Measurements from ENCODE around the gene HLCS. TPM values are rescaled to one million over a fixed set of nuclear protein-coding genes. Genes with fewer than 3 reads are reported as not detected.

Gene HLCS
- total and polyA plus RNA-seq, 2 of the 4 experiments (the other 2 are of a cell fraction) = 10.6 to 21.0 TPM

DNA sequence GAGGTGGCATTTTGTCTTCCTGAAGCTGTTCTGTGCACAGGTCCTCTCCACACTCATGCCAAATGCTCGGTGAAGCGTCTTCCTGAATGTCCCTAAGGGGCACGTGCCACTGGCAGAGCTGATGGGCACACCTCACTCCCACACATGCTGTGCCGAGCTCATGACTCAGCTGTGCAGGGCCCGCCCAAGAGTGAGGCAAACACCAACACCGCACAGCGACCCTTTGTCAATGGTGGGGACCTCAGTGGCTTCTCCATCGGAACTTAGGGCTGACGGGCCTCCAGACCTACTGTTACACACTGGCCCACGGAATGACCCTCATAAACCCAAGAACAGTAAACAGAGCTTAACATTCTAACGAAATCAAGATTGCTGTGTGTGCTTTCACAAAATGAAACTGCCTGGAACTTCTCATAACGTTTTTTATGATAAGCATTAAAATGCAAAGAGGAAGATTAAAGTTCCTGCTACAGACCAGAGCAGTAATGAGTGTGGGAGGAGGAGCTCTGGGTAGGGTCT is 178.3 kb downstream of the HLCS start:
- Histone ChIP-seq H2BK5ac (ENCODE audit: low read depth, low read length, poor library complexity, severe bottlenecking) (no peak overlapping the region), H2AFZ (replicated peaks; ENCODE audit: low read length, poor library complexity) (peak overlapping the region; percentile 10), H3K23ac (ENCODE audit: low read depth, low read length) (no peak overlapping the region), H3K56ac (ENCODE audit: extremely low read depth, insufficient read depth, low read length) (no peak overlapping the region), H3K4me2 (ENCODE audit: low read depth, low read length) (no peak overlapping the region), H2AK5ac (ENCODE audit: low read depth, low read length) (no peak overlapping the region; the same call in 1 of the 2 replicates), H4K5ac (ENCODE audit: low read depth, low read length) (no peak overlapping the region), H4K91ac (ENCODE audit: insufficient read depth, low read depth, low read length) (no peak overlapping the region), H3K9ac (ENCODE audit: low read depth, low read length) (no peak overlapping the region), H4K20me1 (ENCODE audit: insufficient read depth, low read length) (peaks cover 5% of the 10 kb centered on the region; the same call in 1 of the 2 replicates), H3K4me3 (ENCODE audit: insufficient read depth, low read depth, low read length) (no peak overlapping the region), H3K9me1 (ENCODE audit: insufficient read depth, low read length) (peaks cover 13% of the 10 kb centered on the region), H4K8ac (ENCODE audit: low read depth in 2 of 2, low read length in 2 of 2) (no peak overlapping the region), H3K36me3 (ENCODE audit: control insufficient read depth, insufficient read depth, low read length) (no peaks in the 10 kb centered on the region), H2BK120ac (ENCODE audit: low read depth, low read length) (no peak overlapping the region), H3K9me3 (ENCODE audit: control insufficient read depth, insufficient read depth, low read length) (no peaks in the 10 kb centered on the region), H3K79me1 (ENCODE audit: low read depth in 1 of 2, low read length in 2 of 2) (peaks cover 0 to 12% of the 10 kb centered on the region in 2 experiments; a peak in 2 of 4 replicates), H2AK9ac (replicated peaks; ENCODE audit: low read depth, low read length, poor library complexity) (peak overlapping the region; percentile 19), H3K27ac (ENCODE audit: insufficient read depth, low read length) (no peak overlapping the region), H3K27me3 (ENCODE audit: control insufficient read depth, insufficient read depth, low read length) (no peaks in the 10 kb centered on the region), H3K18ac (ENCODE audit: low read depth, low read length) (no peak overlapping the region), H3K4ac (ENCODE audit: low read depth, low read length) (no peak overlapping the region), H2BK15ac (ENCODE audit: low read depth, low read length) (no peak overlapping the region), H3K4me1 (ENCODE audit: control insufficient read depth, insufficient read depth, low read length) (peaks cover 8% of the 10 kb centered on the region), H3K14ac (replicated peaks; ENCODE audit: low read depth, low read length) (no peak overlapping the region), H2BK20ac (ENCODE audit: low read depth, low read length) (no peak overlapping the region)
- CTCF ChIA-PET = no interaction called here
- TF ChIP-seq, protein P1, sequence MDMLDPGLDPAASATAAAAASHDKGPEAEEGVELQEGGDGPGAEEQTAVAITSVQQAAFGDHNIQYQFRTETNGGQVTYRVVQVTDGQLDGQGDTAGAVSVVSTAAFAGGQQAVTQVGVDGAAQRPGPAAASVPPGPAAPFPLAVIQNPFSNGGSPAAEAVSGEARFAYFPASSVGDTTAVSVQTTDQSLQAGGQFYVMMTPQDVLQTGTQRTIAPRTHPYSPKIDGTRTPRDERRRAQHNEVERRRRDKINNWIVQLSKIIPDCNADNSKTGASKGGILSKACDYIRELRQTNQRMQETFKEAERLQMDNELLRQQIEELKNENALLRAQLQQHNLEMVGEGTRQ (IDR thresholded peaks at IDR 0.05; ENCODE audit: low read depth, low read length) = no peak
- TF ChIP-seq POLR2A (IDR thresholded peaks at IDR 0.05; ENCODE audit: low read depth, low read length) (no peak), MXI1 (IDR thresholded peaks at IDR 0.05; ENCODE audit: borderline replicate concordance, low read depth, low read length) (no peak), CHD1 (IDR thresholded peaks at IDR 0.05; ENCODE audit: low read depth, low read length) (no peak), CEBPB (IDR thresholded peaks at IDR 0.05; ENCODE audit: low read depth, low read length) (no peak), RCOR1 (IDR thresholded peaks at IDR 0.05; ENCODE audit: insufficient replicate concordance, low read length) (no peak), MAFK (IDR thresholded peaks at IDR 0.05; ENCODE audit: low read depth, low read length) (no peak), SMC3 (IDR thresholded peaks at IDR 0.05; ENCODE audit: low read depth, low read length) (no peak), NFE2L2 (IDR thresholded peaks at IDR 0.05; ENCODE audit: low read depth, low read length) (no peak), BHLHE40 (IDR thresholded peaks at IDR 0.05; ENCODE audit: low read depth, low read length) (no peak)
- TF ChIP-seq, protein P2, sequence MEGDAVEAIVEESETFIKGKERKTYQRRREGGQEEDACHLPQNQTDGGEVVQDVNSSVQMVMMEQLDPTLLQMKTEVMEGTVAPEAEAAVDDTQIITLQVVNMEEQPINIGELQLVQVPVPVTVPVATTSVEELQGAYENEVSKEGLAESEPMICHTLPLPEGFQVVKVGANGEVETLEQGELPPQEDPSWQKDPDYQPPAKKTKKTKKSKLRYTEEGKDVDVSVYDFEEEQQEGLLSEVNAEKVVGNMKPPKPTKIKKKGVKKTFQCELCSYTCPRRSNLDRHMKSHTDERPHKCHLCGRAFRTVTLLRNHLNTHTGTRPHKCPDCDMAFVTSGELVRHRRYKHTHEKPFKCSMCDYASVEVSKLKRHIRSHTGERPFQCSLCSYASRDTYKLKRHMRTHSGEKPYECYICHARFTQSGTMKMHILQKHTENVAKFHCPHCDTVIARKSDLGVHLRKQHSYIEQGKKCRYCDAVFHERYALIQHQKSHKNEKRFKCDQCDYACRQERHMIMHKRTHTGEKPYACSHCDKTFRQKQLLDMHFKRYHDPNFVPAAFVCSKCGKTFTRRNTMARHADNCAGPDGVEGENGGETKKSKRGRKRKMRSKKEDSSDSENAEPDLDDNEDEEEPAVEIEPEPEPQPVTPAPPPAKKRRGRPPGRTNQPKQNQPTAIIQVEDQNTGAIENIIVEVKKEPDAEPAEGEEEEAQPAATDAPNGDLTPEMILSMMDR (conservative IDR thresholded peaks at IDR 0.05; ENCODE audit: low read depth, low read length) = no peak
- WGBS, 2 experiments (ENCODE audit: extremely low coverage in 2 of 2, insufficient read length in 1 of 2) = 94% methylated on average over 7 of the region's 12 CpGs; no CpG with 5 or more reads in 1 of the 2 experiments
- in situ Hi-C loops (cut with MboI; ENCODE audit: low sequenced_read_pairs) (no loop called here), dilution Hi-C loops (cut with HindIII; ENCODE audit: low sequenced_read_pairs, unreplicated experiment) (no loop called here), intact Hi-C loops (cut with micrococcal nuclease) (no loop called here)
- POLR2A ChIA-PET (ENCODE audit: unreplicated experiment) = no interaction called here
- BruUV-seq (replicated peaks) = no TSS peak
- ATAC-seq (ENCODE audit: low read depth) = no peak
- no peak for DNase-seq

All from IMR-90 (cell line).